ENCODE results near the gene CLCF1. TPM values are rescaled to one million over a fixed set of nuclear protein-coding genes. Genes with fewer than 3 reads are reported as not detected.

The CLCF1 gene
- total and polyA plus RNA-seq, 2 of the 13 experiments (the other 11 are each of a cell fraction or from before 2014, with no cell fraction given), result 0.49 to 0.78 TPM

GRCh38 chr11:67315325-67315909 lies 58.0 kb downstream of the CLCF1 start (continued):
- no peak for TF ChIP-seq PRDM15 (CRISPR knock-in tag; IDR thresholded peaks at IDR 0.05)
- no peak for TF ChIP-seq ELF3 (CRISPR knock-in tag; IDR thresholded peaks at IDR 0.05)
- TF ChIP-seq DNMT1 (CRISPR knock-in tag; IDR thresholded peaks at IDR 0.05), result no peak

- CTCF ChIA-PET (ENCODE audit: low intra/inter-chr PET ratio, low total read pairs), result no interaction called here
Measured at GRCh38 chr11:67314218-67314617, 59.2 kb downstream of the CLCF1 start.

More at GRCh38 chr11:67314218-67314617, 59.2 kb downstream of the CLCF1 start:
- WGBS (ENCODE audit: low lambda C conversion rate), result 100% methylated on average over 2 of the region's 2 CpGs
- no peaks in the 10 kb centered on the region for H3K9me3 ChIP-seq (ENCODE audit: low read length)
- no peaks in the 10 kb centered on the region for H3K79me2 ChIP-seq (ENCODE audit: insufficient read depth, low read length)
- H2AFZ ChIP-seq (ENCODE audit: low read length), result no peak overlapping the region
- no peak for DNase-seq (ENCODE audit: low spot score)
- H3K9ac ChIP-seq (ENCODE audit: insufficient read depth, low read depth, low read length), result no peak overlapping the region
- in situ Hi-C loops (cut with HindIII; ENCODE audit: extremely low pct_ligation_motif_present, low pct_unique_long_range_greater_than_20kb), result no loop called here
- no peak overlapping the region for H3K27ac ChIP-seq (ENCODE audit: extremely low read length, insufficient read depth, low read length)
- no peak overlapping the region for H3K4me2 ChIP-seq (ENCODE audit: low read depth, low read length)
- H3K4me3 ChIP-seq (replicated peaks in 1 of 3; ENCODE audit: insufficient read depth in 1 of 3, low read depth in 2 of 3, low read length in 3 of 3), result no peak overlapping the region
- no peaks in the 10 kb centered on the region for H3K36me3 ChIP-seq (replicated peaks in 1 of 2; ENCODE audit: control insufficient read depth in 1 of 2, insufficient read depth in 2 of 2, low read length in 2 of 2)
- no TSS peak for BruUV-seq (replicated peaks)
- TF ChIP-seq ARHGAP35 (CRISPR knock-in tag; IDR thresholded peaks at IDR 0.05; ENCODE audit: borderline replicate concordance) (no peak), SMAD9 (CRISPR knock-in tag; IDR thresholded peaks at IDR 0.05) (no peak), ZKSCAN5 (CRISPR knock-in tag; IDR thresholded peaks at IDR 0.05) (no peak), STAG1 (CRISPR knock-in tag; IDR thresholded peaks at IDR 0.05) (no peak), SPEN (CRISPR knock-in tag; IDR thresholded peaks at IDR 0.05; ENCODE audit: low read depth) (no peak), KDM4B (CRISPR knock-in tag; IDR thresholded peaks at IDR 0.05) (no peak), TBX3 (IDR thresholded peaks at IDR 0.05; ENCODE audit: borderline replicate concordance) (no peak)
- ATAC-seq, result no peak
- H3K4me1 ChIP-seq (ENCODE audit: insufficient read depth, low read length), result peaks cover 15% of the 10 kb centered on the region
- H4K20me1 ChIP-seq (ENCODE audit: insufficient read depth, low read length), result no peaks in the 10 kb centered on the region
- intact Hi-C loops (cut with micrococcal nuclease; ENCODE audit: unreplicated experiment), result loop anchor here (10.0 kb wide), 1 partner anchor 199 kb away; the partner anchor contains the start of gene KDM2A
- FAIRE-seq, result no peak
- H3K27me3 ChIP-seq (ENCODE audit: control insufficient read depth in 1 of 2, insufficient read depth in 2 of 2, low read length in 2 of 2), result no peaks in the 10 kb centered on the region
- POLR2A ChIA-PET, result interaction anchor here (0.6 to 1.0 kb wide), 2 partner anchors 53 to 87 kb away, joined by 3 read pairs; partner anchors contain the start of gene PPP1CA

Small RNAs within 50 kb of the gene (small RNA-seq; reads per million reads assigned to genes)
- gene RN7SKP239 (ENCODE audit: insufficient read depth in 2 of 3, insufficient read length in 3 of 3, low read depth in 2 of 3, low replicate concordance in 1 of 3) (0 reads per million in 3 experiments), gene RNU6-1238P (ENCODE audit: insufficient read depth in 2 of 3, insufficient read length in 3 of 3, low read depth in 2 of 3, low replicate concordance in 1 of 3) (0 reads per million in 3 experiments)

Other genes starting within 250 kb of the CLCF1 start
- gene GRK2, start 107.1 kb downstream of the CLCF1 start, total RNA-seq (2016; rRNA removed; fragmentation: Illumina TruSeq; extraction: Trizol), result 26.3 and 31.3 TPM in 2 replicates
- gene GRK2, start 107.1 kb downstream of the CLCF1 start, polyA plus RNA-seq (2011; rRNA removed), result 42.4 and 66.8 TPM in 2 replicates
- 4.8 and 18.6 TPM in 2 replicates for gene ANKRD13D, start 84.3 kb downstream of the CLCF1 start, total RNA-seq (2016; rRNA removed; fragmentation: Illumina TruSeq; extraction: Trizol)
- gene ANKRD13D, start 84.3 kb downstream of the CLCF1 start, polyA plus RNA-seq (2011; rRNA removed), result 27.3 and 35.5 TPM in 2 replicates
- gene SSH3, start 70.1 kb downstream of the CLCF1 start, total RNA-seq (2016; rRNA removed; fragmentation: Illumina TruSeq; extraction: Trizol), result 7.5 and 12.4 TPM in 2 replicates
- gene SSH3, start 70.1 kb downstream of the CLCF1 start, polyA plus RNA-seq (2011; rRNA removed), result 18.6 and 18.8 TPM in 2 replicates
- 10.5 and 10.9 TPM in 2 replicates for gene POLD4, start 20.1 kb downstream of the CLCF1 start, total RNA-seq (2016; rRNA removed; fragmentation: Illumina TruSeq; extraction: Trizol)
- 27.4 and 35.1 TPM in 2 replicates for gene POLD4, start 20.1 kb downstream of the CLCF1 start, polyA plus RNA-seq (2011; rRNA removed)
- gene RAD9A, start 18.4 kb upstream of the CLCF1 start, total RNA-seq (2016; rRNA removed; fragmentation: Illumina TruSeq; extraction: Trizol), result 6.1 and 10.1 TPM in 2 replicates
- gene RAD9A, start 18.4 kb upstream of the CLCF1 start, polyA plus RNA-seq (2011; rRNA removed), result 14.7 and 15.7 TPM in 2 replicates
- gene PPP1CA, start 28.3 kb upstream of the CLCF1 start, total RNA-seq (2016; rRNA removed; fragmentation: Illumina TruSeq; extraction: Trizol), result 170 and 188 TPM in 2 replicates
- gene PPP1CA, start 28.3 kb upstream of the CLCF1 start, polyA plus RNA-seq (2011; rRNA removed), result 149 and 173 TPM in 2 replicates
- gene TBC1D10C, start 30.5 kb upstream of the CLCF1 start, total RNA-seq (2016; rRNA removed; fragmentation: Illumina TruSeq; extraction: Trizol), result 0.81 and 1.0 TPM in 2 replicates
- 1.8 and 2.8 TPM in 2 replicates for gene TBC1D10C, start 30.5 kb upstream of the CLCF1 start, polyA plus RNA-seq (2011; rRNA removed)
- not detected in 2 replicates for gene CARNS1, start 42.1 kb upstream of the CLCF1 start, total RNA-seq (2016; rRNA removed; fragmentation: Illumina TruSeq; extraction: Trizol)
- gene CARNS1, start 42.1 kb upstream of the CLCF1 start, polyA plus RNA-seq (2011; rRNA removed), result 0.01 TPM in 1 of 2 replicates, not detected in the other
- 35.3 and 54.8 TPM in 2 replicates for gene RPS6KB2, start 54.9 kb upstream of the CLCF1 start, total RNA-seq (2016; rRNA removed; fragmentation: Illumina TruSeq; extraction: Trizol)
- 52.9 and 59.2 TPM in 2 replicates for gene RPS6KB2, start 54.9 kb upstream of the CLCF1 start, polyA plus RNA-seq (2011; rRNA removed)
- 0.46 and 0.60 TPM in 2 replicates for gene PTPRCAP, start 64.1 kb upstream of the CLCF1 start, total RNA-seq (2016; rRNA removed; fragmentation: Illumina TruSeq; extraction: Trizol)
- gene PTPRCAP, start 64.1 kb upstream of the CLCF1 start, polyA plus RNA-seq (2011; rRNA removed), result 0.56 and 0.70 TPM in 2 replicates
- 32.2 and 32.9 TPM in 2 replicates for gene CORO1B, start 69.9 kb upstream of the CLCF1 start, total RNA-seq (2016; rRNA removed; fragmentation: Illumina TruSeq; extraction: Trizol)
- 33.8 and 48.8 TPM in 2 replicates for gene CORO1B, start 69.9 kb upstream of the CLCF1 start, polyA plus RNA-seq (2011; rRNA removed)
- gene GPR152, start 79.1 kb upstream of the CLCF1 start, total RNA-seq (2016; rRNA removed; fragmentation: Illumina TruSeq; extraction: Trizol), result not detected in 2 replicates
- not detected in 2 replicates for gene GPR152, start 79.1 kb upstream of the CLCF1 start, polyA plus RNA-seq (2011; rRNA removed)
- gene CABP4, start 81.8 kb upstream of the CLCF1 start, total RNA-seq (2016; rRNA removed; fragmentation: Illumina TruSeq; extraction: Trizol), result not detected in 2 replicates
- not detected in 2 replicates for gene CABP4, start 81.8 kb upstream of the CLCF1 start, polyA plus RNA-seq (2011; rRNA removed)
- gene TMEM134, start 95.7 kb upstream of the CLCF1 start, total RNA-seq (2016; rRNA removed; fragmentation: Illumina TruSeq; extraction: Trizol), result 5.1 and 6.9 TPM in 2 replicates
- 26.9 and 36.5 TPM in 2 replicates for gene TMEM134, start 95.7 kb upstream of the CLCF1 start, polyA plus RNA-seq (2011; rRNA removed)
- 51.8 and 54.7 TPM in 2 replicates for gene AIP, start 109.4 kb upstream of the CLCF1 start, total RNA-seq (2016; rRNA removed; fragmentation: Illumina TruSeq; extraction: Trizol)
- gene AIP, start 109.4 kb upstream of the CLCF1 start, polyA plus RNA-seq (2011; rRNA removed), result 110 and 113 TPM in 2 replicates
- 7.7 and 8.5 TPM in 2 replicates for gene PITPNM1, start 131.8 kb upstream of the CLCF1 start, total RNA-seq (2016; rRNA removed; fragmentation: Illumina TruSeq; extraction: Trizol)
- 8.2 and 9.4 TPM in 2 replicates for gene PITPNM1, start 131.8 kb upstream of the CLCF1 start, polyA plus RNA-seq (2011; rRNA removed)
- gene CDK2AP2, start 134.6 kb upstream of the CLCF1 start, total RNA-seq (2016; rRNA removed; fragmentation: Illumina TruSeq; extraction: Trizol), result 19.7 and 23.2 TPM in 2 replicates
- gene CDK2AP2, start 134.6 kb upstream of the CLCF1 start, polyA plus RNA-seq (2011; rRNA removed), result 15.0 and 15.2 TPM in 2 replicates
- gene CABP2, start 149.8 kb upstream of the CLCF1 start, total RNA-seq (2016; rRNA removed; fragmentation: Illumina TruSeq; extraction: Trizol), result not detected in 2 replicates
- gene CABP2, start 149.8 kb upstream of the CLCF1 start, polyA plus RNA-seq (2011; rRNA removed), result not detected in 2 replicates
- gene GSTP1, start 210.2 kb upstream of the CLCF1 start, total RNA-seq (2016; rRNA removed; fragmentation: Illumina TruSeq; extraction: Trizol), result not detected in 2 replicates
- 0.33 TPM in 1 of 2 replicates, not detected in the other for gene GSTP1, start 210.2 kb upstream of the CLCF1 start, polyA plus RNA-seq (2011; rRNA removed)
- gene NDUFV1, start 233.3 kb upstream of the CLCF1 start, total RNA-seq (2016; rRNA removed; fragmentation: Illumina TruSeq; extraction: Trizol), result 137 and 140 TPM in 2 replicates
- 88.9 and 92.4 TPM in 2 replicates for gene NDUFV1, start 233.3 kb upstream of the CLCF1 start, polyA plus RNA-seq (2011; rRNA removed)

Data from HepG2 (cell line).